SK-N-SH treated with all-trans-retinoic acid at 6 μM for 48 hours (cell line): ENCODE results near the gene CTTN.

Experiments
- ATAC-seq: fragments of 200-7000 bp; cut with Tn5 transposase; 3 replicates; pipeline ENCODE4 v1.9.1; 2020; ENCODE audit warnings: mild to moderate bottlenecking, moderate library complexity
- CSDC2 ChIP-seq: fragments of 250-450 bp; sonication (Bioruptor Pico); IDR thresholded peaks from 2 replicates; pipeline ENCODE4 v1.5.0; 2020; ENCODE audit warnings: mild to moderate bottlenecking, moderate library complexity
- GLIS3 ChIP-seq: fragments of 250-450 bp; sonication (Bioruptor Pico); IDR thresholded peaks from 2 replicates; pipeline ENCODE4 v1.5.0; 2020; ENCODE audit warnings: mild to moderate bottlenecking, moderate library complexity
- ISL1 ChIP-seq: fragments of 250-450 bp; sonication (Bioruptor Pico); IDR thresholded peaks from 2 replicates; pipeline ENCODE4 v2.1.2; 2022; ENCODE audit warnings: mild to moderate bottlenecking, moderate library complexity
- OSR1 ChIP-seq: fragments of 250-450 bp; sonication (Bioruptor Pico); IDR thresholded peaks from 2 replicates; pipeline ENCODE4 v1.8.0; 2022; ENCODE audit warnings: moderate library complexity, mild to moderate bottlenecking, inconsistent platforms
- PPARA ChIP-seq: fragments of 250-450 bp; sonication (Bioruptor Pico); IDR thresholded peaks from 2 replicates; pipeline ENCODE4 v1.5.0; 2020; ENCODE audit warnings: mild to moderate bottlenecking, borderline replicate concordance
- RARB ChIP-seq: fragments of 250-450 bp; sonication (Bioruptor Pico); IDR thresholded peaks from 2 replicates; pipeline ENCODE4 v1.8.0; 2021; ENCODE audit warnings: mild to moderate bottlenecking, moderate library complexity
- SNAI2 ChIP-seq: fragments of 250-450 bp; sonication (Bioruptor Pico); IDR thresholded peaks from 2 replicates; pipeline ENCODE4 v1.5.0; 2020; ENCODE audit warnings: mild to moderate bottlenecking, moderate library complexity
- TCF4 ChIP-seq: fragments of 250-450 bp; sonication (Bioruptor Pico); IDR thresholded peaks from 2 replicates; pipeline ENCODE4 v1.8.0; 2021; ENCODE audit warnings: mild to moderate bottlenecking, moderate library complexity, borderline replicate concordance
- TOX ChIP-seq: fragments of 250-450 bp; sonication (Bioruptor Pico); IDR thresholded peaks from 2 replicates; pipeline ENCODE4 v1.8.0; 2021; ENCODE audit warnings: mild to moderate bottlenecking, moderate library complexity, borderline replicate concordance
- ZC3H10 ChIP-seq: fragments of 250-450 bp; sonication (Bioruptor Pico); IDR thresholded peaks from 2 replicates; pipeline ENCODE4 v1.5.1; 2021; ENCODE audit warnings: mild to moderate bottlenecking, moderate library complexity
- ZFP3 ChIP-seq: fragments of 250-450 bp; sonication (Bioruptor Pico); IDR thresholded peaks from 2 replicates; pipeline ENCODE4 v1.5.0; 2020; ENCODE audit warnings: mild to moderate bottlenecking, moderate library complexity
- ZFP30 ChIP-seq: fragments of 450-650 bp; formaldehyde crosslinking; IDR thresholded peaks from 2 replicates; pipeline ENCODE4 v1.5.0; 2022; ENCODE audit warnings: mild to moderate bottlenecking, moderate library complexity
- ZNF565 ChIP-seq: fragments of 450-650 bp; formaldehyde crosslinking; conservative IDR thresholded peaks from 2 replicates; pipeline ENCODE4 v1.5.0; 2020; ENCODE audit warnings: low read depth, mild to moderate bottlenecking, moderate library complexity
- ZNF70 ChIP-seq: fragments of 450-650 bp; formaldehyde crosslinking; IDR thresholded peaks from 2 replicates; pipeline ENCODE4 v1.5.0; 2020; ENCODE audit warnings: mild to moderate bottlenecking, moderate library complexity
- ZNF8 ChIP-seq: fragments of 450-650 bp; formaldehyde crosslinking; IDR thresholded peaks from 2 replicates; pipeline ENCODE4 v1.5.0; 2020; ENCODE audit warnings: mild to moderate bottlenecking, moderate library complexity
- TF ChIP-seq, protein P1 (sequence below): fragments of 250-450 bp; sonication (Bioruptor Pico); IDR thresholded peaks from 2 replicates; pipeline ENCODE4 v1.8.0; 2020; ENCODE audit warnings: mild to moderate bottlenecking, moderate library complexity, borderline replicate concordance
- TF ChIP-seq, protein P2 (sequence below): fragments of 250-450 bp; sonication (Bioruptor Pico); IDR thresholded peaks from 2 replicates; pipeline ENCODE4 v1.5.0; 2020; ENCODE audit warnings: mild to moderate bottlenecking, moderate library complexity
- TF ChIP-seq, protein P3 (sequence below): fragments of 250-450 bp; sonication (Bioruptor Pico); IDR thresholded peaks from 2 replicates; pipeline ENCODE4 v1.8.0; 2021; ENCODE audit warnings: low read depth, mild to moderate bottlenecking, moderate library complexity, borderline replicate concordance
- TF ChIP-seq, protein P4 (sequence below): fragments of 250-450 bp; sonication (Bioruptor Pico); IDR thresholded peaks from 2 replicates; pipeline ENCODE4 v1.5.1; 2020; ENCODE audit warnings: low read depth, mild to moderate bottlenecking, moderate library complexity

Gene CTTN

DNA sequence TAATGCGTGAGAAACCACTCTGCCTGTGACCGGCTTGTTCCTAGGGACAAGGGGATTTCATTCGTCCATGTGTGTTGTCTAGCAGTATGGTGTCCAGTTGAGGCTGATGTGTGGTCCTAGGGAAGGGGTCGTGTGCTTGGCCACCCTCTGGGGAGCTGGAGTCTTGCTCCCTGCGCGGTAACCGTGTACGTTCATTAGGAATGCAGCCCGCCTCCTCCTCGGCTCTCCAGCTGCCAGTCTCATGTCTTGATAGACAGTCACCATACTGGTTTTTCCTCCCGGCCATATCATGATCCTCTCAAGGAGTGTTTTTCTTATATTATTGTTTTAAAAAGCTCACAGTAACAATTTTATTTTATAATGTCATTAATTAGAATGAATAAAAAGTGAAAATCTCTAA, 5.9 kb downstream of the CTTN start:
- no peak for TF ChIP-seq SNAI2 (CRISPR knock-in tag)
- no peak for TF ChIP-seq ZC3H10
- TF ChIP-seq, protein P1, sequence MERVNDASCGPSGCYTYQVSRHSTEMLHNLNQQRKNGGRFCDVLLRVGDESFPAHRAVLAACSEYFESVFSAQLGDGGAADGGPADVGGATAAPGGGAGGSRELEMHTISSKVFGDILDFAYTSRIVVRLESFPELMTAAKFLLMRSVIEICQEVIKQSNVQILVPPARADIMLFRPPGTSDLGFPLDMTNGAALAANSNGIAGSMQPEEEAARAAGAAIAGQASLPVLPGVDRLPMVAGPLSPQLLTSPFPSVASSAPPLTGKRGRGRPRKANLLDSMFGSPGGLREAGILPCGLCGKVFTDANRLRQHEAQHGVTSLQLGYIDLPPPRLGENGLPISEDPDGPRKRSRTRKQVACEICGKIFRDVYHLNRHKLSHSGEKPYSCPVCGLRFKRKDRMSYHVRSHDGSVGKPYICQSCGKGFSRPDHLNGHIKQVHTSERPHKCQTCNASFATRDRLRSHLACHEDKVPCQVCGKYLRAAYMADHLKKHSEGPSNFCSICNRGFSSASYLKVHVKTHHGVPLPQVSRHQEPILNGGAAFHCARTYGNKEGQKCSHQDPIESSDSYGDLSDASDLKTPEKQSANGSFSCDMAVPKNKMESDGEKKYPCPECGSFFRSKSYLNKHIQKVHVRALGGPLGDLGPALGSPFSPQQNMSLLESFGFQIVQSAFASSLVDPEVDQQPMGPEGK (CRISPR knock-in tag), result no peak
- no peak for TF ChIP-seq GLIS3 (CRISPR knock-in tag)
- TF ChIP-seq, protein P2, sequence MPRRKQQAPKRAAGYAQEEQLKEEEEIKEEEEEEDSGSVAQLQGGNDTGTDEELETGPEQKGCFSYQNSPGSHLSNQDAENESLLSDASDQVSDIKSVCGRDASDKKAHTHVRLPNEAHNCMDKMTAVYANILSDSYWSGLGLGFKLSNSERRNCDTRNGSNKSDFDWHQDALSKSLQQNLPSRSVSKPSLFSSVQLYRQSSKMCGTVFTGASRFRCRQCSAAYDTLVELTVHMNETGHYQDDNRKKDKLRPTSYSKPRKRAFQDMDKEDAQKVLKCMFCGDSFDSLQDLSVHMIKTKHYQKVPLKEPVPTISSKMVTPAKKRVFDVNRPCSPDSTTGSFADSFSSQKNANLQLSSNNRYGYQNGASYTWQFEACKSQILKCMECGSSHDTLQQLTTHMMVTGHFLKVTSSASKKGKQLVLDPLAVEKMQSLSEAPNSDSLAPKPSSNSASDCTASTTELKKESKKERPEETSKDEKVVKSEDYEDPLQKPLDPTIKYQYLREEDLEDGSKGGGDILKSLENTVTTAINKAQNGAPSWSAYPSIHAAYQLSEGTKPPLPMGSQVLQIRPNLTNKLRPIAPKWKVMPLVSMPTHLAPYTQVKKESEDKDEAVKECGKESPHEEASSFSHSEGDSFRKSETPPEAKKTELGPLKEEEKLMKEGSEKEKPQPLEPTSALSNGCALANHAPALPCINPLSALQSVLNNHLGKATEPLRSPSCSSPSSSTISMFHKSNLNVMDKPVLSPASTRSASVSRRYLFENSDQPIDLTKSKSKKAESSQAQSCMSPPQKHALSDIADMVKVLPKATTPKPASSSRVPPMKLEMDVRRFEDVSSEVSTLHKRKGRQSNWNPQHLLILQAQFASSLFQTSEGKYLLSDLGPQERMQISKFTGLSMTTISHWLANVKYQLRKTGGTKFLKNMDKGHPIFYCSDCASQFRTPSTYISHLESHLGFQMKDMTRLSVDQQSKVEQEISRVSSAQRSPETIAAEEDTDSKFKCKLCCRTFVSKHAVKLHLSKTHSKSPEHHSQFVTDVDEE (CRISPR knock-in tag), result no peak
- TF ChIP-seq, protein P3, sequence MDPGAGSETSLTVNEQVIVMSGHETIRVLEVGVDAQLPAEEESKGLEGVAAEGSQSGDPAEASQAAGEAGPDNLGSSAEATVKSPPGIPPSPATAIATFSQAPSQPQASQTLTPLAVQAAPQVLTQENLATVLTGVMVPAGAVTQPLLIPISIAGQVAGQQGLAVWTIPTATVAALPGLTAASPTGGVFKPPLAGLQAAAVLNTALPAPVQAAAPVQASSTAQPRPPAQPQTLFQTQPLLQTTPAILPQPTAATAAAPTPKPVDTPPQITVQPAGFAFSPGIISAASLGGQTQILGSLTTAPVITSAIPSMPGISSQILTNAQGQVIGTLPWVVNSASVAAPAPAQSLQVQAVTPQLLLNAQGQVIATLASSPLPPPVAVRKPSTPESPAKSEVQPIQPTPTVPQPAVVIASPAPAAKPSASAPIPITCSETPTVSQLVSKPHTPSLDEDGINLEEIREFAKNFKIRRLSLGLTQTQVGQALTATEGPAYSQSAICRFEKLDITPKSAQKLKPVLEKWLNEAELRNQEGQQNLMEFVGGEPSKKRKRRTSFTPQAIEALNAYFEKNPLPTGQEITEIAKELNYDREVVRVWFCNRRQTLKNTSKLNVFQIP, result no peak
- TF ChIP-seq TCF4 (CRISPR knock-in tag), result no peak
- no peak for TF ChIP-seq RARB
- TF ChIP-seq ISL1 (CRISPR knock-in tag), result no peak
- no peak for TF ChIP-seq ZNF565 (CRISPR knock-in tag)
- no peak for TF ChIP-seq ZFP3 (CRISPR knock-in tag)
- no peak for TF ChIP-seq ZFP30 (CRISPR knock-in tag)
- no peak for TF ChIP-seq ZNF70 (CRISPR knock-in tag)
- no peak for TF ChIP-seq OSR1 (CRISPR knock-in tag)
- no peak for TF ChIP-seq ZNF8 (CRISPR knock-in tag)
- ATAC-seq, result no peak

DNA sequence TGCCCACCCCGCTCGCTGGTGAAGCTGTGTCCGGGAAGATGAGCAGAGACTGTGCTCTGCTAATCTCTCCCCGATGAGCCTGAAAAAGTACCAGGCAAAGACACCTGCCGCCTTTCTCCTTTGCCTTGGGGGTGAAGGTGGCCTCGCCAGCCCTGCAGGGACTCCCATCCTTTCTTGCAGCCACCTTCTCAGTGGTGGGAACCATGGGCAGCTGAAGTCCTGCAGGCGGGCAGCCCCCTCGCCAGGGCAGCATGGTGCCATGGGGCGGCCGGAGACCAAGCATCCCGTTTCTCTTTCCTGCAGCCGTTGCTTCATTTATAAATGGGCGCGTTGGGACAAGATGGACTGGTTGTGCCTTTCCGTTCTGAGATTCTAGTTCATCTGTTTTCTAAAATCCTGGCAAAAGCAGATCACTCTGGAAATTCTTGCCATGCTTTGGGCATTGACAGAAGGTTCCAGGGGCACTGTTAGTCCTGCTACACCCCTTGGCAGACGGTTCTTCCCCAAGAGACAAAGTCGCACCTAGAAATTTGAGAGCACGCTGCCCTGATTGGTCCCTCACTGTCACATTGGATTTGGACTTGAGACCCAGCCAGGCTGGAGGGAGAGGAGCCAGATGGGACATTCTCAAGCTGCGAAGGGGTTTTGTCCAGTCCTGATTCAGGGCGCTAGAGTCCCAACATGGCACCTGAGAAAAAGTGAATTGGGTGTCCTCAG, 7.5 kb downstream of the CTTN start:
- ATAC-seq, result no peak
- TF ChIP-seq CSDC2 (CRISPR knock-in tag) (no peak), TOX (CRISPR knock-in tag) (no peak), ZNF565 (CRISPR knock-in tag) (no peak)
- TF ChIP-seq, protein P4, sequence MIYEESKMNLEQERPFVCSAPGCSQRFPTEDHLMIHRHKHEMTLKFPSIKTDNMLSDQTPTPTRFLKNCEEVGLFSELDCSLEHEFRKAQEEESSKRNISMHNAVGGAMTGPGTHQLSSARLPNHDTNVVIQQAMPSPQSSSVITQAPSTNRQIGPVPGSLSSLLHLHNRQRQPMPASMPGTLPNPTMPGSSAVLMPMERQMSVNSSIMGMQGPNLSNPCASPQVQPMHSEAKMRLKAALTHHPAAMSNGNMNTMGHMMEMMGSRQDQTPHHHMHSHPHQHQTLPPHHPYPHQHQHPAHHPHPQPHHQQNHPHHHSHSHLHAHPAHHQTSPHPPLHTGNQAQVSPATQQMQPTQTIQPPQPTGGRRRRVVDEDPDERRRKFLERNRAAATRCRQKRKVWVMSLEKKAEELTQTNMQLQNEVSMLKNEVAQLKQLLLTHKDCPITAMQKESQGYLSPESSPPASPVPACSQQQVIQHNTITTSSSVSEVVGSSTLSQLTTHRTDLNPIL (CRISPR knock-in tag), result no peak
- TF ChIP-seq, protein P3, result no peak

DNA sequence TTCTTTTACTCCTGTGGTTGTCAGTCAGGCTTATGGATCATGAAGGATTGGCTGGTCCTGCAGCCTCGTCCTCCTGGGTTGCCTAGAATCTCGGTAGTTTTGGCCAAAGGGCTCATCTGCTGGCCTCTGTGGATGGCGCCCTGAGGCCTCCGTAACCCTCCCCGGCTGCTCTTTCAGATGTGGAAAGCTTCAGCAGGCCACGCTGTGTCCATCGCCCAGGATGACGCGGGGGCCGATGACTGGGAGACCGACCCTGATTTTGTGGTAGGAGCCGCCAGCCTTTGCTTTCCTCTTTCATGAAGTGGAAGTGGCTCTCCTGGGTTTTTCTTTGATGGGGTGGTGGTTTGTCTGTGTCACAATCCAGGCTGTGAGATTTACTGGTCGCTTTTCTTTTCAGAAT, 8.8 kb downstream of the CTTN start:
- no peak for ATAC-seq
- TF ChIP-seq, protein P4 (CRISPR knock-in tag), result no peak
- TF ChIP-seq RARB (no peak), GLIS3 (CRISPR knock-in tag) (no peak), PPARA (CRISPR knock-in tag) (no peak)
- TF ChIP-seq, protein P1 (CRISPR knock-in tag), result no peak
